Central memory CD8-positive, alpha-beta T cell (primary cell): ENCODE results near the gene JAG2.

Source experiments
- ATAC-seq: fragments of 150-1000 bp; cut with Tn5 transposase; replicated peaks from 2 replicates; pipeline ENCODE4 v1.10.0; 2022; ENCODE audit warnings: mild to moderate bottlenecking, moderate FRiP score, moderate number of reproducible peaks; ENCODE audit not compliant: poor library complexity, severe bottlenecking; ENCODE audit errors: extremely low read depth
- DNase-seq, 2 donors: peaks; one replicate each; pipeline ENCODE4 v3.0.0; 2021; ENCODE audit warnings: low spot score in 2 of 2
- H3K27ac Mint-ChIP-seq: one replicate; pipeline ENCODE4 v1.8.0; 2022; ENCODE audit warnings: low read depth, mild to moderate bottlenecking, moderate library complexity, mixed read lengths
- H3K27me3 Mint-ChIP-seq: one replicate; pipeline ENCODE4 v1.8.0; 2022; ENCODE audit warnings: mixed read lengths
- H3K36me3 Mint-ChIP-seq: one replicate; pipeline ENCODE4 v1.8.0; 2022; ENCODE audit warnings: mild to moderate bottlenecking, moderate library complexity, mixed read lengths; ENCODE audit not compliant: insufficient read depth
- H3K4me1 Mint-ChIP-seq: one replicate; pipeline ENCODE4 v1.8.0; 2022; ENCODE audit warnings: mixed read lengths
- H3K4me3 Mint-ChIP-seq: one replicate; pipeline ENCODE4 v1.8.0; 2022; ENCODE audit warnings: mild to moderate bottlenecking, moderate library complexity, mixed read lengths
- H3K9me3 Mint-ChIP-seq: one replicate; pipeline ENCODE4 v1.8.0; 2022; ENCODE audit warnings: mixed read lengths

The JAG2 gene

GRCh38 chr14:105168496-105168978, at the start of gene JAG2:
TSS of gene JAG2 (minus strand) at chr14:105168776. CDS start at chr14:105168420, 356 bp downstream.
- Mint-ChIP-seq H3K4me3 (peak within 1 kb of the TSS; percentile 76), H3K4me1 (peaks cover 6% of the 10 kb centered on the region), H3K27me3 (peaks cover 22% of the 10 kb centered on the region), H3K36me3 (peaks cover 2% of the 10 kb centered on the region), H3K27ac (peak within 1 kb of the TSS; percentile 55), H3K9me3 (no peaks in the 10 kb centered on the region)
- DNase-seq (no peak), ATAC-seq (peak; percentile 33)

DNA sequence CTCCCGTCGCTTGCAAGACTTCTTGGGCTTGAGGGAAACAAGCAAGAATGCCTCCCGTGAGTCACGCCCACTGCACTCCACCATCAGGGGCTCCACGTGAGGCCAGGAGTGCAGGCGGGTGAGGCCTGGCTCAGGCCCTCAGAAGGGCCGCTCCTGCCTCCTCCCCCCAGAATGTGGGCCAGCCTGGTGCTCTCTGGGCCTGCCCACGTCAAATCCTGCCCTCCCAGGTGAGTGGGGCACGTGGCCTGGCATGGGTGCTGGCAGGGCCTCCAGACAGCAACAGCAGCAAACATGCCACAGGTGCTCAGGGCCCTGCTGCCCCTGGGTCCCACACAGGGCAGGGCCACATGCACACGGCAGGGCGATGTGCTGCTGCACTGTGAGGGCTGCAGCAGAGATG, 49.2 kb upstream of the JAG2 start:
- Mint-ChIP-seq H3K27me3 (no peaks in the 10 kb centered on the region), H3K27ac (no peak overlapping the region), H3K36me3 (peaks cover 20% of the 10 kb centered on the region), H3K4me1 (peaks cover 14% of the 10 kb centered on the region), H3K4me3 (no peak overlapping the region), H3K9me3 (no peaks in the 10 kb centered on the region)
- ATAC-seq (no peak), DNase-seq (no peak)

GRCh38 chr14:105216490-105217247, 48.1 kb upstream of the JAG2 start:
- Mint-ChIP-seq H3K4me3 (no peak overlapping the region), H3K36me3 (peaks cover 18% of the 10 kb centered on the region), H3K27me3 (no peaks in the 10 kb centered on the region), H3K9me3 (no peaks in the 10 kb centered on the region), H3K4me1 (peaks cover 14% of the 10 kb centered on the region), H3K27ac (no peak overlapping the region)
- DNase-seq = no peak
- no peak for ATAC-seq

GRCh38 chr14:105215602-105216001, 47.0 kb upstream of the JAG2 start:
- ATAC-seq = no peak

GRCh38 chr14:105214324-105214915, 45.8 kb upstream of the JAG2 start:
- ATAC-seq = no peak
- no peak for DNase-seq
- Mint-ChIP-seq H3K4me3 (no peak overlapping the region), H3K9me3 (no peaks in the 10 kb centered on the region), H3K36me3 (peaks cover 12% of the 10 kb centered on the region), H3K27ac (no peak overlapping the region), H3K4me1 (peaks cover 14% of the 10 kb centered on the region), H3K27me3 (no peaks in the 10 kb centered on the region)

More at GRCh38 chr14:105215602-105216001, 47.0 kb upstream of the JAG2 start:
- H3K9me3 Mint-ChIP-seq = no peaks in the 10 kb centered on the region
- DNase-seq = no peak
- H3K36me3 Mint-ChIP-seq = peaks cover 14% of the 10 kb centered on the region
- no peak overlapping the region for H3K4me3 Mint-ChIP-seq
- peaks cover 14% of the 10 kb centered on the region for H3K4me1 Mint-ChIP-seq
- no peaks in the 10 kb centered on the region for H3K27me3 Mint-ChIP-seq
- no peak overlapping the region for H3K27ac Mint-ChIP-seq

DNA sequence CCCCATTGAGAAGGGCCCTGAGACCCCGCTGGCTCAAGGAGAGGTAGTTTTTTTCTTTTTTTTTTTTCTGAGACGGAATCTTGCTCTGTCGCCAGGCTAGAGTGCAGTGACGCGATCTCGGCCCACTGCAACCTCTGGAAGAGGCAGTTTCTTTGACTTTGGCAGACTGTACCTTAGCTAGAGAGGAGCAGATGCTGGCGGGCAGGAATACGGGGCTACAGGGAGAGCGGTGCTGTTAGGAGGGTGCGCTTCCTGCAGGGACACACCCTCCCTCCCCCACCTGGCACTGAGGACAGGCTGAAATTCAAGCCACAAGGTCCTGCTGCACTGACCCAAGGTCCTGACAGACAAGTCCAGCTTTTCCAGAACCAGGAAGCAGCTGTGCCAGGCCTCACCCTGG, 44.8 kb upstream of the JAG2 start:
- DNase-seq = no peak
- Mint-ChIP-seq H3K27ac (no peak overlapping the region), H3K9me3 (no peaks in the 10 kb centered on the region), H3K27me3 (no peaks in the 10 kb centered on the region), H3K36me3 (peaks cover 17% of the 10 kb centered on the region), H3K4me1 (peaks cover 14% of the 10 kb centered on the region), H3K4me3 (no peak overlapping the region)
- ATAC-seq = no peak

DNA sequence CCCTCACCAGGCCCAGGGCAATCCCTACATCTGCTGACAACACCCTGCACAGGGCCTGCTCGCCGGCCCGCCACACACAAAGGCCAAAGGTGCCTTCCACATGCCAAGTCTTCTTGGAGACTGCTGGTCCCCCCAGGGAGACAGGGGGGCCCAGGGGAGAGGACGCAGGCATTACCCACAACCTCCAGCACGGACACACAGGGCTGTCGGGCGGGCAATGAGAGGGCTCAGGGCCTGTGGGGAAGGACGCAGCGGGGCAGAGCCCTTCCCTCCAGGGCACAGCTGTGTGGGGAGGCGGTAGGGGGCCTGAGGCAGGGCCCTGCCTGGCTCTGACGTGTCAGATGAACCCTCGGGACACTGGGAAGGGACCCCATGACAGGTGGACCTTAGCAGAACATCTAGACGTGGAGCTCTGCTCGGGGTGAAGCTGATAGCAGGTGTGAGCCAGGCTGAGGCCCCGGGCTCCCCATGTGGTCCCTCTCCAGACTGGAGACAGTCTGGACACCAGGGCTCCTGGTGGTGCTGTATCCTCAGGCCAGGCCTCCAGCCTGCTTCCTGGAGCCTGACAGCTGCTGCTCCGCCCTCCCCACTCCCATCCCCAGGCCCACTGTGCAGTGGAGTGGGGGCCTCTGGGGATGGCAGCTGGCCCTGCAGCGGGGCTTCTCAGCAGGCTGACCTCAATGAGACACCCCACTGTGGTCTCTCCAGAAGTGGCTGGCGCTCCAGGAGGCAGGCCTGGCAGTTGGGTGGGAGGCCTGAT, 44.1 kb upstream of the JAG2 start:
- no peak overlapping the region for H3K4me3 Mint-ChIP-seq
- H3K9me3 Mint-ChIP-seq = no peaks in the 10 kb centered on the region
- peaks cover 15% of the 10 kb centered on the region for H3K36me3 Mint-ChIP-seq
- peaks cover 14% of the 10 kb centered on the region for H3K4me1 Mint-ChIP-seq
- no peaks in the 10 kb centered on the region for H3K27me3 Mint-ChIP-seq
- DNase-seq (no peak), ATAC-seq (no peak)
- no peak overlapping the region for H3K27ac Mint-ChIP-seq

GRCh38 chr14:105211758-105212089, 43.1 kb upstream of the JAG2 start:
- Mint-ChIP-seq H3K4me3 (no peak overlapping the region), H3K36me3 (peaks cover 11% of the 10 kb centered on the region), H3K9me3 (no peaks in the 10 kb centered on the region), H3K27me3 (no peaks in the 10 kb centered on the region), H3K27ac (no peak overlapping the region), H3K4me1 (peaks cover 14% of the 10 kb centered on the region)
- DNase-seq = no peak
- no peak for ATAC-seq

GRCh38 chr14:105211086-105211757, 42.6 kb upstream of the JAG2 start:
- H3K27me3 Mint-ChIP-seq = no peaks in the 10 kb centered on the region
- no peaks in the 10 kb centered on the region for H3K9me3 Mint-ChIP-seq
- H3K4me3 Mint-ChIP-seq = no peak overlapping the region
- no peak overlapping the region for H3K27ac Mint-ChIP-seq
- DNase-seq (no peak), ATAC-seq (no peak)
- H3K36me3 Mint-ChIP-seq = peaks cover 8% of the 10 kb centered on the region
- H3K4me1 Mint-ChIP-seq = peaks cover 14% of the 10 kb centered on the region

- Mint-ChIP-seq H3K36me3 (peaks cover 8% of the 10 kb centered on the region), H3K27me3 (no peaks in the 10 kb centered on the region), H3K27ac (no peak overlapping the region), H3K4me1 (peaks cover 7% of the 10 kb centered on the region), H3K9me3 (no peaks in the 10 kb centered on the region), H3K4me3 (no peak overlapping the region)
- no peak for DNase-seq
- ATAC-seq = no peak
Measured at GRCh38 chr14:105210266-105211025, 41.9 kb upstream of the JAG2 start.

DNA sequence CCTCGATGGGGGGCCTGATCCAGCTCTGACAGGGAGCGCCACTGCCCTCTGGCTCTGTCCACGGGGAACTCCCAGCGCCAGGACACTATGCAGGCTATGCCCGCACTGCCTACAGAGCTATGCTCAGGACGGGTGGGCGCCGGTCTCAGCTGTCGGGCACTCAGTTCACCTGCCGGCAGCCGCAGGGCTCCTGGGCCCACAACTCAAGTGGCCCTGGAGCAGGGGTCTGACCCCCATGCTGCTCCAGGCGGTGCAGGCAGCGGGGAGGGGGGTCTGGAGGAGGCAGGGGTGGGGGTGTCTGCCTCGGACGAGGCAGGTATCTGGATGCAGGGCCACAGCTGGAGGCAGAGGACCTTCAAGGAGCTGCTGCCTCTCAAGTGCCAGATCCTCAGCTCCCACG, 41.1 kb upstream of the JAG2 start:
- H3K4me3 Mint-ChIP-seq = no peak overlapping the region
- DNase-seq (no peak), ATAC-seq (no peak)
- no peaks in the 10 kb centered on the region for H3K27me3 Mint-ChIP-seq
- H3K27ac Mint-ChIP-seq = no peak overlapping the region
- H3K9me3 Mint-ChIP-seq = no peaks in the 10 kb centered on the region
- peaks cover 7% of the 10 kb centered on the region for H3K36me3 Mint-ChIP-seq
- no peaks in the 10 kb centered on the region for H3K4me1 Mint-ChIP-seq

GRCh38 chr14:105209091-105209490, 40.5 kb upstream of the JAG2 start:
- DNase-seq = no peak
- no peak overlapping the region for H3K4me3 Mint-ChIP-seq
- no peak overlapping the region for H3K27ac Mint-ChIP-seq
- H3K36me3 Mint-ChIP-seq = peaks cover 10% of the 10 kb centered on the region
- no peaks in the 10 kb centered on the region for H3K4me1 Mint-ChIP-seq
- no peaks in the 10 kb centered on the region for H3K9me3 Mint-ChIP-seq
- no peaks in the 10 kb centered on the region for H3K27me3 Mint-ChIP-seq
- no peak for ATAC-seq
